AG09319 (cell line): ENCODE results near the gene ACAD10.
A peak's percentile ranks its signal among the peaks of the same experiment; 100 is the strongest.

Experiments
- DNase-seq: peaks from one replicate; pipeline ENCODE4 v3.0.0-alpha.2; 2010; ENCODE audit warnings: low read depth; ENCODE audit errors: extremely low read depth
- TF ChIP-seq, protein P1 (sequence below): IDR thresholded peaks from 2 replicates; pipeline ENCODE4 v1.5.1; 2011; ENCODE audit warnings: low read depth, mild to moderate bottlenecking, inconsistent platforms, low read length, moderate library complexity

ACAD10 gene

DNA sequence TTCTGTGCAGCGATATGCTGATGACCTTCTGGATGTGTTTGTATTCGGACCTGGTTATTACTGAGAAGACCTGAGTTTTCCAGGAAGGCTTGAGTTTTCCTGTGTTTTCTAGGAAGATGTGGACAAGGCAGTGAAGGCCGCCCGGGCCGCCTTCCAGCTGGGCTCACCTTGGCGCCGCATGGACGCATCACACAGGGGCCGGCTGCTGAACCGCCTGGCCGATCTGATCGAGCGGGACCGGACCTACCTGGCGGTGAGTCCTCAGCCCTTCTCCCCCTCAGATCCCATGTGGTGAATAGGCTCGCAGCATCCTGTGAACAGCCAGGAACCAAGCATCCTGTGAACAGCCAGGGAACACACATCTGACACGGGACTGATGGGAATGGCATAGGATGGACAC is 97.2 kb downstream of the ACAD10 start:
- no peak for DNase-seq
- TF ChIP-seq, protein P1, sequence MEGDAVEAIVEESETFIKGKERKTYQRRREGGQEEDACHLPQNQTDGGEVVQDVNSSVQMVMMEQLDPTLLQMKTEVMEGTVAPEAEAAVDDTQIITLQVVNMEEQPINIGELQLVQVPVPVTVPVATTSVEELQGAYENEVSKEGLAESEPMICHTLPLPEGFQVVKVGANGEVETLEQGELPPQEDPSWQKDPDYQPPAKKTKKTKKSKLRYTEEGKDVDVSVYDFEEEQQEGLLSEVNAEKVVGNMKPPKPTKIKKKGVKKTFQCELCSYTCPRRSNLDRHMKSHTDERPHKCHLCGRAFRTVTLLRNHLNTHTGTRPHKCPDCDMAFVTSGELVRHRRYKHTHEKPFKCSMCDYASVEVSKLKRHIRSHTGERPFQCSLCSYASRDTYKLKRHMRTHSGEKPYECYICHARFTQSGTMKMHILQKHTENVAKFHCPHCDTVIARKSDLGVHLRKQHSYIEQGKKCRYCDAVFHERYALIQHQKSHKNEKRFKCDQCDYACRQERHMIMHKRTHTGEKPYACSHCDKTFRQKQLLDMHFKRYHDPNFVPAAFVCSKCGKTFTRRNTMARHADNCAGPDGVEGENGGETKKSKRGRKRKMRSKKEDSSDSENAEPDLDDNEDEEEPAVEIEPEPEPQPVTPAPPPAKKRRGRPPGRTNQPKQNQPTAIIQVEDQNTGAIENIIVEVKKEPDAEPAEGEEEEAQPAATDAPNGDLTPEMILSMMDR, result no peak

DNA sequence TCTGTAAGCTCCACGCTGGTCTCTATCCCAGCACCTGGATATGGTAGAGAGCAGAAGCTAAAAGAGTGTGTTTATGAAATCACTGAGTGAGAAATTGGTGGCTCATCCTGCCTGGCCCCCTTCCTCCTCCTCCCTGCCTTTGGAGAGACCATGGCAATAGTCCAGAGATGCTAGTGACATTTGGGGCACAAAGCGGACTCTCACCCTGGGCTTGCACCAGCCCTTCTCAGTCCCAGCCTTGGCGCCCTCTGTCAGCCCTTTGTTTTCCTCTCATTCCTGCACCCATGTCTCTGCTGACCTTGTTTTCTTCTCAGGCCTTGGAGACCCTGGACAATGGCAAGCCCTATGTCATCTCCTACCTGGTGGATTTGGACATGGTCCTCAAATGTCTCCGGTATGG is 99.1 kb downstream of the ACAD10 start:
- TF ChIP-seq, protein P1, result no peak

DNA sequence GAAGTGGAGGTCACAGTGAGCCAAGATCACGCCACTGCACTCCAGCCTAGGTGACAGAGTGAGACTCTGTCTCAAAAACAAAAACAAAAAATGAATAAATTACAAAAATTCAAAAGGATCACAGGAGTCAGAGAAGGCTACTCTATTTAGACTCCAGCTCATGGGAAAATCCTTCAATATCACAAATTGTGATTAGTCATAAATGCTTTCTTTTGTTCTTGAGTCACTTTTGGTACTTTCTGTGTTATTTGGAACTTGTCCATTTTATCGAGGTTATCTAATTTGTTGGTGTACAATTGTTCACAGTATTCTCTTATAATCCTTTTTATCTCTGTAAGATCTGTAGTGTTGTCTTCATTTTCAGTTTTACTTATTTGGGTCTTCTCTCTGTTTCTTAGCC is 99.8 kb downstream of the ACAD10 start:
- DNase-seq, result no peak
- TF ChIP-seq, protein P1, result no peak

More for the DNA sequence above, 99.1 kb downstream of the ACAD10 start:
- no peak for DNase-seq

DNA sequence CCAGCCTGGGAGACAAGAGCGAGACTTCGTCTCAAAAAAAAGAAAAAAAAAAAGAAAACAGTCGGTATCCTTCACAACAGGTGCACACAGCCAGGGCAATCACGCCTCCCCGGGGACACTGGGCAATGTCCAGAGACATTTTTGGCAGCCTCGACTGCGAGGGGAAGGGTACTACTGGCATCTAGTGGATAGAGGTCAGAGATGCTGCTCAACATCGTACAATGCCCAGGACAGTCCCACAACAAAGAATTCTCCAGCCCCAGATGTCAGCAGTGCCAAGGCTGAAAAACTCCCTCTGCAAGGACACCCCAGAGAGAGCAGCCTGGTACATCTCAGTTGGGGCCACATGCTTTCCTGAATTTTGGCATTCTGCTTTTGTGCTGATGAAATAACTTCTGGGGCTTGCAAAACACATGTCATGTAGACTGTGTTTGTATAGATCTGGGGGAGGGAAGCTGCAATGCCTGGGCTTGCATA is 102.4 kb downstream of the ACAD10 start:
- DNase-seq, result peak; percentile 59
- TF ChIP-seq, protein P1, result peak; percentile 54

DNA sequence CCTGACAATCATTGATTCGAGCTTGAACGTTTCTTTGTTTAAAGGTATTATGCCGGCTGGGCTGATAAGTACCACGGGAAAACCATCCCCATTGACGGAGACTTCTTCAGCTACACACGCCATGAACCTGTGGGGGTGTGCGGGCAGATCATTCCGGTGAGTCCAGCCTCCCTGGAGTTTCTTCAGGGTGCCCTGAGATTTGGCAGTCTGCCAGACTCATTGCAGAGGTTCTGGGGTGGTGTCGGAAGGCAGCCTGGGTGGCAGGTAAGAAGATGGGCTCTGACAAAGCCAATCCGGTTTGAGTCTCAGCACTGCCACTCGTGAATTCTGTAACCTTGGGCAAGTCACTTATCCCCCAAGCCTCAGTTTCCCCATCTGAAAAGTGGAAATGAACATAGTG is 103.9 kb downstream of the ACAD10 start:
- no peak for DNase-seq
- TF ChIP-seq, protein P1, result no peak

DNA sequence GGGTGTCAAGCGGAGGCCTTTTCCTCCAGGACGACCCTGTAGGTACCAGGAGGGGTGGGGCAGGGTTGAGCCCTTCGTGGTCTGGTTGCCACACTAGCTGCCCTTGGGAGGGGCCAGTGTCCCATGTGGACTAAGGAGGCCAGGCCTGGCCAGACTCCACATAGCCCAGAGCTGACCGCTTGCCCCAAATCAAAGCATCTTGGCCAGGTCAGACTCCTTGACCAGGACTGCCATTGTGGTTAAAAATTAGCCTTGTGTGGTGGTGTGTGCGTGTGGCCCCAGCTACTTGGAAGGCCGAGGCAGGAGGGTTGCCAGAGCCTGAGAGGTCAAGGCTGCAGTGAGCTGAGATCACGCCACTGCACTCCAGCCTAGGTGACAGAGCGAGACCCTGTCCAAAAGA is 105.7 kb downstream of the ACAD10 start:
- DNase-seq, result no peak
- TF ChIP-seq, protein P1, result no peak

DNA sequence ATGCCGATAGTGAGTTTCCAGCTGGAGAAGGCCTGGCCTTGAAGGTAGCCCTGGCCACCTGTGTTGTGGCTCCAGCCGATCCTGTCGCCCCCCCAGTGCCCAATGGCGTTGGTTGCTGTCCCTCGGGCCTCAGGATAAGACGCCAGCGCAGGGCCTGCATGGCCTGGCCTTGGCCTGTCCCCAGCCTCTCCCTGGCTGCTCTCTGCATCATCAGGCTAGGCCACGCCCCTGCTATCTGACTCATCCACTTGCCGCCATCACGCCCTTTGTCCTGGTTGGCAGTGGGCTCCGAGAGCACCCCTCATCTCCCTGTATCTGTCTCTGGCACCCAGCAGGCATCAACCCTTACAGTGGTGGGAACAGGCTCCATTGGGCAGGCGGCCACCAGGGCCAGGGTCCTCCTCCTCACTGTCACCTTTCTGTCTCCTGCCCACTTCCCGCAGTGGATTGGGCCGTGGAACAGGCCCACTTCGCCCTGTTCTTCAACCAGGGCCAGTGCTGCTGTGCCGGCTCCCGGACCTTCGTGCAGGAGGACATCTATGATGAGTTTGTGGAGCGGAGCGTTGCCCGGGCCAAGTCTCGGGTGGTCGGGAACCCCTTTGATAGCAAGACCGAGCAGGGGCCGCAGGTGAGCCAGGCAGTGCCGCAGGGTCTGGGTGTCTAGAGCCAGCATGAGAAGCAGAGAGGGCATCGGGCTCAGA is 106.5 kb downstream of the ACAD10 start:
- TF ChIP-seq, protein P1, result no peak
- no peak for DNase-seq
